Measurements from ENCODE around the gene IL37.

Gene IL37

GRCh38 chr2:112960230-112960825 lies 49.4 kb downstream of the IL37 start:
- no peak for ATAC-seq (ENCODE audit: low read depth)
- no peaks in the 10 kb centered on the region for H3K4me1 ChIP-seq (ENCODE audit: insufficient read depth, poor library complexity, severe bottlenecking)
- no peak overlapping the region for H3K4me3 ChIP-seq (ENCODE audit: severe bottlenecking)
- no peaks in the 10 kb centered on the region for H3K36me3 ChIP-seq (ENCODE audit: low read depth)
- no peak for DNase-seq (ENCODE audit: low spot score)
- H3K27ac ChIP-seq (ENCODE audit: poor library complexity, severe bottlenecking), result no peak overlapping the region
- H3K9me3 ChIP-seq (ENCODE audit: severe bottlenecking), result no peaks in the 10 kb centered on the region
- peak; percentile 9 for TF ChIP-seq CTCF (IDR thresholded peaks at IDR 0.05; ENCODE audit: poor library complexity, severe bottlenecking)
- no peaks in the 10 kb centered on the region for H3K27me3 ChIP-seq (ENCODE audit: insufficient read depth, poor library complexity, severe bottlenecking)

- Histone ChIP-seq H3K4me3 (ENCODE audit: severe bottlenecking) (no peak overlapping the region), H3K36me3 (ENCODE audit: low read depth) (no peaks in the 10 kb centered on the region), H3K27me3 (ENCODE audit: insufficient read depth, poor library complexity, severe bottlenecking) (no peaks in the 10 kb centered on the region), H3K9me3 (ENCODE audit: severe bottlenecking) (no peaks in the 10 kb centered on the region), H3K4me1 (ENCODE audit: insufficient read depth, poor library complexity, severe bottlenecking) (no peaks in the 10 kb centered on the region), H3K27ac (ENCODE audit: poor library complexity, severe bottlenecking) (no peak overlapping the region)
- no peak for ATAC-seq (ENCODE audit: low read depth)
- no peak for DNase-seq (ENCODE audit: low spot score)
- no peak for TF ChIP-seq CTCF (IDR thresholded peaks at IDR 0.05; ENCODE audit: poor library complexity, severe bottlenecking)
Measured at GRCh38 chr2:112962308-112963175, 51.6 kb downstream of the IL37 start.

- H3K27me3 ChIP-seq (ENCODE audit: insufficient read depth, poor library complexity, severe bottlenecking), result no peaks in the 10 kb centered on the region
- no peak overlapping the region for H3K4me3 ChIP-seq (ENCODE audit: severe bottlenecking)
- no peaks in the 10 kb centered on the region for H3K4me1 ChIP-seq (ENCODE audit: insufficient read depth, poor library complexity, severe bottlenecking)
- no peak for TF ChIP-seq CTCF (IDR thresholded peaks at IDR 0.05; ENCODE audit: poor library complexity, severe bottlenecking)
- no peaks in the 10 kb centered on the region for H3K36me3 ChIP-seq (ENCODE audit: low read depth)
- H3K9me3 ChIP-seq (ENCODE audit: severe bottlenecking), result no peaks in the 10 kb centered on the region
- no peak for ATAC-seq (ENCODE audit: low read depth)
- DNase-seq (ENCODE audit: low spot score), result no peak
- no peak overlapping the region for H3K27ac ChIP-seq (ENCODE audit: poor library complexity, severe bottlenecking)
Measured at GRCh38 chr2:112967023-112967422, 56.1 kb downstream of the IL37 start.

All from RWPE2 (cell line).